ENCODE measurements around the gene LHPP.

LHPP gene

DNA sequence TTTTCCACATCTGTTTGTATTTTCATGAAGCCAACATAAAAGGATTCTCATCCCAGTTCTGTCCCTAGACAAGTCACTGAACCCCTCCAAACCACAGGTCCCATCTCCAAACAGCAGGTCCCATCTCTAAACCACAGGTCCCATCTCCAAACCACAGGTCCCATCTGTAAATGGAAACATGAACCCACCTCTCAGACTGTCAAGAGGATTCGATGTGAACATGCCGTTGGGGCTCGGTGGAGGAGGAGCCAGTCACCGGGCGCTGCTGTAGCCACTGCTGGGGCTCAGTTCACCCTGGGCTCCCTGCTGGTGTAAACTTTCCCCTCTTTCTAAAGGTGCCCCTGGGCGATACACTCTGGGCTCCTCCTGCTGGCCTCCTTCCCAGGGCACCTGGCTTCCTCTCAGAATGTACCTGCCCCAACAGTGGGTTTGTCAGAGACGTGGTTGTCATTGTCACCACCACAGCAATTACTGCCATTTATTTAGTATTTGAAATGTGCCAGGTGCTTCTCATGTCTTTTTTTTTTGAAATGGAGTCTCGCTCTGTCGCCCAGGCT is 13.0 kb downstream of the LHPP start:
- Mint-ChIP-seq H3K36me3 (ENCODE audit: low read depth) (no peaks in the 10 kb centered on the region), H3K27me3 (no peaks in the 10 kb centered on the region), H3K9me3 (no peaks in the 10 kb centered on the region), H3K27ac (no peak overlapping the region), H3K4me3 (no peak overlapping the region), H3K4me1 (ENCODE audit: low read depth) (no peaks in the 10 kb centered on the region)

- H3K27ac Mint-ChIP-seq = no peak overlapping the region
- no peak overlapping the region for H3K4me3 Mint-ChIP-seq
- H3K36me3 Mint-ChIP-seq (ENCODE audit: low read depth) = no peaks in the 10 kb centered on the region
- H3K27me3 Mint-ChIP-seq = no peaks in the 10 kb centered on the region
- no peaks in the 10 kb centered on the region for H3K9me3 Mint-ChIP-seq
- no peaks in the 10 kb centered on the region for H3K4me1 Mint-ChIP-seq (ENCODE audit: low read depth)
These were observed 14.6 kb downstream of the LHPP start for GRCh38 chr10:124476043-124476725.

GRCh38 chr10:124477614-124478363 is 16.2 kb downstream of the LHPP start:
- Mint-ChIP-seq H3K4me3 (no peak overlapping the region), H3K9me3 (no peaks in the 10 kb centered on the region), H3K27ac (no peak overlapping the region), H3K4me1 (ENCODE audit: low read depth) (no peaks in the 10 kb centered on the region), H3K36me3 (ENCODE audit: low read depth) (no peaks in the 10 kb centered on the region), H3K27me3 (no peaks in the 10 kb centered on the region)

DNA sequence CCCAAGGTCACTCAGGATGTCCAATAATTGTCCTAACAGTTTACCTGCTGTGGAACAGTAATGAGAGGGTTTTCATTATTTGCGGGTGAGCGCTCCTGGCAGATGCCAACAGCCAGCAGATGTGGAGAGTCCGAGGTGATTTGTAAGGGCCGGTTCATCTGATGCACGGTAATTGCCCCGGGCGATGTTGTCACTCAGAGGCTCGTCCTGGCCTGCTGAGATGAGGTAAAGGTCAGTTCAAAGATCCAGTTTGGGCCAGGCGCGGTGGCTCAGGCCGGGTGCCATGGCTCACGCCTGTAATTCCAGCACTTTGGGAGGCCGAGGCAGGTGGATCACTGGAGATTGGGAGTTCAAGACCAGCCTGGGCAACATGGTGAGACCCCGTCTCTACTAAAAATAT is 16.9 kb downstream of the LHPP start:
- H3K36me3 Mint-ChIP-seq (ENCODE audit: low read depth) = no peaks in the 10 kb centered on the region
- no peaks in the 10 kb centered on the region for H3K4me1 Mint-ChIP-seq (ENCODE audit: low read depth)
- H3K27ac Mint-ChIP-seq = no peak overlapping the region
- H3K27me3 Mint-ChIP-seq = no peaks in the 10 kb centered on the region
- no peak overlapping the region for H3K4me3 Mint-ChIP-seq
- no peaks in the 10 kb centered on the region for H3K9me3 Mint-ChIP-seq

GRCh38 chr10:124480860-124481259 is 19.2 kb downstream of the LHPP start:
- Mint-ChIP-seq H3K27ac (no peak overlapping the region), H3K36me3 (ENCODE audit: low read depth) (peaks cover 2% of the 10 kb centered on the region), H3K4me1 (ENCODE audit: low read depth) (no peaks in the 10 kb centered on the region), H3K9me3 (peaks cover 2% of the 10 kb centered on the region), H3K4me3 (no peak overlapping the region), H3K27me3 (no peaks in the 10 kb centered on the region)

- Mint-ChIP-seq H3K9me3 (peaks cover 5% of the 10 kb centered on the region), H3K4me3 (no peak overlapping the region), H3K27ac (no peak overlapping the region), H3K4me1 (ENCODE audit: low read depth) (no peaks in the 10 kb centered on the region), H3K27me3 (no peaks in the 10 kb centered on the region), H3K36me3 (ENCODE audit: low read depth) (peaks cover 7% of the 10 kb centered on the region)
These were observed 20.1 kb downstream of the LHPP start for GRCh38 chr10:124481717-124482116.

DNA sequence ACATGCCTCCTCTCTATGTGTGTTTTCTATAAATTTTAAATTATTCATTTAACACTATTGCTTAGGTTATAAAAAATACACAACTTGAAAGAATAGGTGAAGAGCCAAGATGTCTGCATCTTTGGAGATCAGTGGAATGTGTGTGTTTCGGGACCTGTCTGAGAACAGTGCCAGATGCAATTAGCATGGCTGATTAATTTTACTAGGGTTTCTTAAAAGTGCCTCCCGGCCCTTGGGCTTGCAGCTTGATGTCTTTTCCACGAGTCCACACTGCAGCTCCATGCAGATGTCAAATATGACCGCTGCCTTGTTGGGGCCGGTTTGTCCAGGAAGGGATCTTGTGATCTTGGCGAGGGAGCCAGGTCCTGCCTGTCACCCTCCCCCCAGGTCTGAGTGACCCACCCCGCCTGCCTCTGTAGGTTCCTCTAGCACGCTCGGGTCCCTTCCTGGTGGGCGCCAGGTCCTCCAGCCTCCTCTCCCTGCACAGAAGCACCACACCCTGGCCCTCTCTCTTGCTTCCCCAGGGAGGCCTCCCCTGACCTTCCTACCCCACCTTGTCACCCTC is 20.7 kb downstream of the LHPP start:
- Mint-ChIP-seq H3K27me3 (no peaks in the 10 kb centered on the region), H3K4me3 (no peak overlapping the region), H3K9me3 (peaks cover 10% of the 10 kb centered on the region), H3K27ac (no peak overlapping the region), H3K36me3 (ENCODE audit: low read depth) (peaks cover 13% of the 10 kb centered on the region), H3K4me1 (ENCODE audit: low read depth) (no peaks in the 10 kb centered on the region)

DNA sequence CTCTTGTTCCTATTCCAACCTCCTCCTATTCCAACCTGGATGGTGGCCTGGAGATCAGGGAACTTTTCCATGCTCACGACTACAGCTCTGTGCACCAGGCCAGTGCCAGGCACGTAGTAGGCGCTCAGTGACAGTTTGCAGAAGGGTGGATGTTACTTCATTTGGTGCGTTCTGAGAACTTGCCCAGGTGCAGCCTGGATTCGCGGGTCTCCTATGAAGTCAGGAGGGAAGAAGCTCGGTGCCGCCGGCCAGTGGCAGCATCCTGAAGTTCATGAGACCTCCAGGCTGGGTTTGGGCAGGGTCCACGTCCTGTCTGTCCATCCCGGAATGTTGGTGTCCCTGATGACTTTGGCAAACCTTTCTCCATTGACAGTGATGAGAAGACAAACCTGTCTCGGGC is 21.3 kb downstream of the LHPP start:
- peaks cover 13% of the 10 kb centered on the region for H3K36me3 Mint-ChIP-seq (ENCODE audit: low read depth)
- no peak overlapping the region for H3K4me3 Mint-ChIP-seq
- H3K27ac Mint-ChIP-seq = no peak overlapping the region
- H3K27me3 Mint-ChIP-seq = no peaks in the 10 kb centered on the region
- H3K9me3 Mint-ChIP-seq = peaks cover 10% of the 10 kb centered on the region
- no peaks in the 10 kb centered on the region for H3K4me1 Mint-ChIP-seq (ENCODE audit: low read depth)

DNA sequence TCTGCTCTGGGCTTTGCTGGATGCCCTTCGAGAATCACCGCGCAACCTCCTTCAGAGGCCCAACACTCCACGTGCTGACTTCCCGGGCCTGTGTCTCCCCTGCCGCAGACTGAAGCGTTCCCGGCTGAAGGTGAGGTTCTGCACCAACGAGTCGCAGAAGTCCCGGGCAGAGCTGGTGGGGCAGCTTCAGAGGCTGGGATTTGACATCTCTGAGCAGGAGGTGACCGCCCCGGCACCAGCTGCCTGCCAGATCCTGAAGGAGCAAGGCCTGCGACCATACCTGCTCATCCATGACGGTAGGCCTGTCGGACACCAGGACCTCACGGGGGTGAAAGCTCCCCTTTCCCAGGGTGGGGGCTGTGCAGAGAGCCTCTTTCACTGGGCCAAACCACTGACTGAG is 22.4 kb downstream of the LHPP start:
- no peaks in the 10 kb centered on the region for H3K27me3 Mint-ChIP-seq
- no peak overlapping the region for H3K4me3 Mint-ChIP-seq
- H3K9me3 Mint-ChIP-seq = peaks cover 10% of the 10 kb centered on the region
- H3K27ac Mint-ChIP-seq = no peak overlapping the region
- no peaks in the 10 kb centered on the region for H3K4me1 Mint-ChIP-seq (ENCODE audit: low read depth)
- peaks cover 13% of the 10 kb centered on the region for H3K36me3 Mint-ChIP-seq (ENCODE audit: low read depth)

DNA sequence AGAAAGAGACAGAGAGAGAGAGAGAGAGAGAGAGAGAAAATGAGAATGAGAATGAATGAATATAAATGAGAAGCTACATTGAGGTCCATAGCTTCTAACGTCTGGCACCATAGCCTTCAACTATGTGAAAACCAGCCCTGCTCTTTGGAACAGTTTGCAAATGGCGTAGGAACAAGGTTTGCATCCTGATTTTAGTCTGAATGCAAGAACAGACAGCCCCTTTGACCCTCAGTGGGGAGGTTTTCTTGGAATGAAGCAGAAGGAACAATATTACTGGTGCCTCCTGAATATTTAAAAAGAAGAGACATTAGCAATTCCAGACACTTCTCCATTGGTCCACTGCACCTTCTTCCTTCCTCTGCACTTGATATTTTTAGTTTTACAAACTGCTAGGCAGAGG is 23.0 kb downstream of the LHPP start:
- Mint-ChIP-seq H3K4me1 (ENCODE audit: low read depth) (no peaks in the 10 kb centered on the region), H3K36me3 (ENCODE audit: low read depth) (peaks cover 13% of the 10 kb centered on the region), H3K4me3 (no peak overlapping the region), H3K27me3 (no peaks in the 10 kb centered on the region), H3K27ac (no peak overlapping the region), H3K9me3 (peaks cover 10% of the 10 kb centered on the region)

- H3K27me3 Mint-ChIP-seq = no peaks in the 10 kb centered on the region
- peaks cover 16% of the 10 kb centered on the region for H3K36me3 Mint-ChIP-seq (ENCODE audit: low read depth)
- H3K27ac Mint-ChIP-seq = no peak overlapping the region
- H3K4me1 Mint-ChIP-seq (ENCODE audit: low read depth) = no peaks in the 10 kb centered on the region
- H3K9me3 Mint-ChIP-seq = peaks cover 10% of the 10 kb centered on the region
- no peak overlapping the region for H3K4me3 Mint-ChIP-seq
These were observed 25.0 kb downstream of the LHPP start for GRCh38 chr10:124486635-124487034.

DNA sequence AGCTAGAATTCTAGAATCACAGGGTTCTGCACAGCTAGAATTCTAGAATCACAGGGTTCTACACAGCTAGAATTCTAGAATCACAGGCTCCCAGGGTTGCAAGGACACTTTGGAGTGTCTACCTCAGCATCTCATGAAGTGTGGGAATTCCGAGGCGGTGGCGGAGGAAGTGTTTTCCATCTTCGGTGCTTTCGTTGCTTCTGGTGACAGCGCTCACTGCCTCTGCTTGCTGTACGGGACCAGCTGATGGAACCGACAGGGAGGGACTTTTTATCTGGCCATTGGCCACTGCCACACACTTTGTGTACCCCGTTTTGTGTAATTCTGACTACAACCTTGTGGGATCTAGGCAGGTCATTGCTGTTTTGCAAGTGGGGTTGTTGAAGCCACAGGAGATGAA is 29.5 kb downstream of the LHPP start:
- Mint-ChIP-seq H3K27ac (no peak overlapping the region), H3K4me3 (no peak overlapping the region), H3K27me3 (no peaks in the 10 kb centered on the region), H3K4me1 (ENCODE audit: low read depth) (peaks cover 8% of the 10 kb centered on the region), H3K9me3 (peaks cover 6% of the 10 kb centered on the region), H3K36me3 (ENCODE audit: low read depth) (peaks cover 11% of the 10 kb centered on the region)

DNA sequence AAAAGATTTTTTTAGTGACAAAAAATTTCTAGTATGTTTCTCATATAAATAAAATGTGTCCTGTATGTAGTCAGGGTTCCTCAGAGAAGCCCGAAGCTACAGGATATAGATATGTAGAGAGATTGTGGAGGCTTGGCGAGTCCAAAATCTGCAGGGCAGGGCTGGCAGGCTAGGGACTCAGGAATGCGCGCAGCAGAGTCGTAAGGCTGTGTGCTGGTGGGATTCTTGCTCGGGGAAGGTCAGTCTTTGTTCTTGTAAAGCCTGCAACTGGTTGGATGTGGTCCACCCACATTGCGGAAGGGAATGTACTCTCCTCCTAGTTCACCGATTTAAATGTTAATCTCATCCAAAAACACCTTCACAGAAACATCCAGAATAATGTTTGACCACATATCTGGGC is 30.6 kb downstream of the LHPP start:
- H3K27ac Mint-ChIP-seq = no peak overlapping the region
- H3K27me3 Mint-ChIP-seq = no peaks in the 10 kb centered on the region
- no peaks in the 10 kb centered on the region for H3K9me3 Mint-ChIP-seq
- H3K4me3 Mint-ChIP-seq = no peak overlapping the region
- H3K4me1 Mint-ChIP-seq (ENCODE audit: low read depth) = peaks cover 8% of the 10 kb centered on the region
- H3K36me3 Mint-ChIP-seq (ENCODE audit: low read depth) = peaks cover 3% of the 10 kb centered on the region

DNA sequence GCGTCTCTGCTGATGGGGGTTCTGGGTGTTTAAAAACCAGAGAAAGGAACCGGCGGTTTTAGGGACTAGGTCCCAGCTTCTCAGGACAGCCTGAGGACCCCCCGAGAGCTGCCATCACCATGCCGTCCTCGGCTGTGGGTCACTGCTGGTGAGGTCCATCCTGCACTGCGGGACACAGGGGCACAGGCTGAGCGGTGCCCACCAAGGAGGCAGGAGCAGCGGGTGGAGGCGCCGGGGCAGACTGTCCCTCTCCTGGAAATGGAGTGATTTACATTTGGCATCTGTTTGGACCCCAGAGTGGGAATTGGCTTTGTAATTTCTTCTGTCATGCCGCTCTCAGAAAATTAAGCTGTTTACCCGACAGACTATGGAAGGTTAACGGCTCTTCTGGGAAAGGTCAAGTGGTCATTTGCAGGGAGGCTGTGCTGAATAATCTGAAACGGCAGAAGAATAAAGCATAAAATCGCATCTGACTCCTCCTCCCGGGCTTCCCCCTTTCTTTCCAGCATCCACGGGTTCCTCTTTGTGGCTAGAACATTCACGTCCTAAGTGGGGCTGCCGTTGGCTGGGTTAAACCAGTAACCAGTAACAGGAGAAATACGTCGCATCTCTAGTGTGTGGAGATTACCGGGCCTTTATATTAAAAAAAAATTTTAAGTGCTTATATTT is 31.7 kb downstream of the LHPP start:
- Mint-ChIP-seq H3K4me1 (ENCODE audit: low read depth) (peaks cover 8% of the 10 kb centered on the region), H3K27me3 (no peaks in the 10 kb centered on the region), H3K9me3 (no peaks in the 10 kb centered on the region), H3K27ac (no peak overlapping the region), H3K4me3 (no peak overlapping the region), H3K36me3 (ENCODE audit: low read depth) (peaks cover 3% of the 10 kb centered on the region)
